ENCODE data around the gene GRM5.

GRM5 gene

DNA sequence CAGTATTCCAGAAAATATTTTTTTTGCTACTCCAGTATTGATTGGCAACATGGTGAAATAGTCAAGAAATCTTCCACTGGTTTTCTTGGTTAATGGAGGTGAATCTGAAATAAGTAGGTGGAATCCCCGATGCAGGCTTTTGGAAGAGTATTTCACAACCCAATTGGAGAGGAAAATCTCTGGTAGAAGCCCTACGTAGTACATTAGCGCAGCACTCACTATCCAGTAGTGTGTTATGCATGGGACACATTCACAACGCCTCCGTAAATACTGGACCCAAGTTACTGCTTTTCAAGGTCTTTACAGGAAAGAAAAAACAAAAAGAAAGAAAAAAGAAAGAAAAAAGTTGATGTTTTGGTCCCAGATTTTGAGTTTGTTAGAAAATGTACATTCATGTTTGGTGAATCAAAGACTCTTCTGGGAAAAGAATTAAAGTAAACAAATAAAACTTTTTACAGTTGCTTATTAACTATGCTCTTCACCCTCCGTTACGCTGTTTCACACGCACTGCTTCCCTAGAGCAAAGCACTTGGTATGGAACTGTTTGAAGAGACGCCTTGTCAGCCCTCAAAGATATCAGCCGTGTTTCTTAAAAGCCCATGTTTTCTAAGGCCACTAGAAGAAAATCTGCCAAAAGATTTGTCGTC, 557.9 kb downstream of the GRM5 start:
- TF ChIP-seq, protein P1, sequence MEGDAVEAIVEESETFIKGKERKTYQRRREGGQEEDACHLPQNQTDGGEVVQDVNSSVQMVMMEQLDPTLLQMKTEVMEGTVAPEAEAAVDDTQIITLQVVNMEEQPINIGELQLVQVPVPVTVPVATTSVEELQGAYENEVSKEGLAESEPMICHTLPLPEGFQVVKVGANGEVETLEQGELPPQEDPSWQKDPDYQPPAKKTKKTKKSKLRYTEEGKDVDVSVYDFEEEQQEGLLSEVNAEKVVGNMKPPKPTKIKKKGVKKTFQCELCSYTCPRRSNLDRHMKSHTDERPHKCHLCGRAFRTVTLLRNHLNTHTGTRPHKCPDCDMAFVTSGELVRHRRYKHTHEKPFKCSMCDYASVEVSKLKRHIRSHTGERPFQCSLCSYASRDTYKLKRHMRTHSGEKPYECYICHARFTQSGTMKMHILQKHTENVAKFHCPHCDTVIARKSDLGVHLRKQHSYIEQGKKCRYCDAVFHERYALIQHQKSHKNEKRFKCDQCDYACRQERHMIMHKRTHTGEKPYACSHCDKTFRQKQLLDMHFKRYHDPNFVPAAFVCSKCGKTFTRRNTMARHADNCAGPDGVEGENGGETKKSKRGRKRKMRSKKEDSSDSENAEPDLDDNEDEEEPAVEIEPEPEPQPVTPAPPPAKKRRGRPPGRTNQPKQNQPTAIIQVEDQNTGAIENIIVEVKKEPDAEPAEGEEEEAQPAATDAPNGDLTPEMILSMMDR (IDR thresholded peaks at IDR 0.05; ENCODE audit: low read depth, low read length, missing control alignments), result no peak
- no peak for DNase-seq (ENCODE audit: extremely low read depth, low read depth)
- no peak overlapping the region for H3K4me3 ChIP-seq (replicated peaks; ENCODE audit: low read depth, low read length)

DNA sequence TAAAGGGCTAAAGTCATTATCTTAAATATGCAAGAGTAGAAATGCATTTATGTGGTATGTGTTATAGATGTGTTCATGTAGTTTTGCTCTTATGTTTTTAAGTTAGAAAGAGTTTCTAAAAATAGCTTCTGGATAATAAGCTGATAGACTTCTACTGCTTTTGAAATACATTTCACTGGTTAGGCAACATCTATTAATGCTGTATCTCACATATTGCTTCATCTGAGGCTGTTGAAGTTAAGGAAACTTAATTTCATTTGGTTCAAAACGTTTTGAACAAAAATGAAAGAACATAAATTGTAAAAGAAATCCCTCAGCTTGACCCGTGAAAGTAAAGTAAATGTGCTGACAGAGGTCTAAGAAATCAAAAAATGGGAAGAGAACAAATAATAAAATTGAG, 564.2 kb downstream of the GRM5 start:
- H3K4me3 ChIP-seq (replicated peaks; ENCODE audit: low read depth, low read length), result no peak overlapping the region
- no peak for DNase-seq (ENCODE audit: extremely low read depth, low read depth)
- TF ChIP-seq, protein P1 (IDR thresholded peaks at IDR 0.05; ENCODE audit: low read depth, low read length, missing control alignments), result no peak

DNA sequence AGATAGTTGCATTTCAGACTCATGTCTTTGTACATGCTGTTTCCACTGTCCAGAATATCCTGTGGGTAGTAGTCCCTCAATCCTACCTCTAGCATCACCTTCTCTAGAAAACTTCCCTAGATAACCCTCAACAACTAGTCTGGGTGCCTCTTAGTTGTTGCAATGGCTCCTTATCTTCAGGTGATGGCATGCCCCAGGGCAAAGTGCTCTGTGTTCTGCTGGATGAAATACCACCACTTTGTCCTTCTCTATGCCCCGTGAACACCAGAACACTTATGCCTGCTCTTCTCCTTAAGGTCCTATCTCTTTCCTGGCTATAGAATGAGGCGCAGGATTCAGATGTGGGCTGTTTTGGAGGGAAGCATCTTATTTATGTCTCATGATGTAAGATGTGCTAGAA, 569.9 kb downstream of the GRM5 start:
- TF ChIP-seq, protein P1 (IDR thresholded peaks at IDR 0.05; ENCODE audit: low read depth, low read length, missing control alignments), result no peak
- H3K4me3 ChIP-seq (replicated peaks; ENCODE audit: low read depth, low read length), result no peak overlapping the region
- DNase-seq (ENCODE audit: extremely low read depth, low read depth), result no peak

DNA sequence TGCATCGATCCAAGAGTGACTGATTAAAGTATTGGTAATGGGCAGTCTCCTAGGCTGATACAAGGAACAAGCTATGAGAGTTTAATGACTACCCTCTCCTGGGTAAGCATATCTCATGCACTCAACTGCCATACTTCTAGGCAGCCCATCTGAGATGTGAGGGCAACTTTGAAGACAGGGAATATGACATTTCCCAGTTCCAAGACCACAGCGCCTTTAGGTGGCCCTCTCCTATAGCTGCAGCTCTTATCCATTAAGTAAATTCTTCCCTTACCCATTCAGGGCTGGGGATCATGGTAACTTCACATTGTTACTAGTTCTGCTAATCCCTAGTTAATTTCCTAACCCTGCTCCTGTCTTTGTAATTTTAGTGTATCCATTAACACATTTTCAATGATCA, 570.9 kb downstream of the GRM5 start:
- TF ChIP-seq, protein P1 (IDR thresholded peaks at IDR 0.05; ENCODE audit: low read depth, low read length, missing control alignments), result no peak
- DNase-seq (ENCODE audit: extremely low read depth, low read depth), result no peak
- H3K4me3 ChIP-seq (replicated peaks; ENCODE audit: low read depth, low read length), result no peak overlapping the region

DNA sequence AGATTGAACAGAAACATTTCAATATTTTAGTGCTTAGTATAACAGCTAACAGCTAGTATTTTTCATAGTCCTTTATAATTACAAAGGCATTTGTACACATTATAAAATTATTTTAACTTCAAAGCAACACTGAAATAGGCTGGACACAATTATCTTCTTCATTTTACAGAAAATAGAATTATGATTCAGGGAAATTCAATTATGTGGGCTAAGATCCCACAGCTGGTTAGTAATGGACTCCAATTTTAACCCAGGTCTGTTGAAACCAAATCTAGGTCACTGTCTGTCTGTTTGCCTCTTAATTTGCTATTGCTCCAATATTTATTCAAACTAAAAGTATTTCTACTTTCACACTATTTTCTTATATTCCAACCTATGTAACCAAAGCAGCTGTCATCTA, 574.1 kb downstream of the GRM5 start:
- DNase-seq (ENCODE audit: extremely low read depth, low read depth), result no peak
- TF ChIP-seq, protein P1 (IDR thresholded peaks at IDR 0.05; ENCODE audit: low read depth, low read length, missing control alignments), result no peak
- no peak overlapping the region for H3K4me3 ChIP-seq (replicated peaks; ENCODE audit: low read depth, low read length)

DNA sequence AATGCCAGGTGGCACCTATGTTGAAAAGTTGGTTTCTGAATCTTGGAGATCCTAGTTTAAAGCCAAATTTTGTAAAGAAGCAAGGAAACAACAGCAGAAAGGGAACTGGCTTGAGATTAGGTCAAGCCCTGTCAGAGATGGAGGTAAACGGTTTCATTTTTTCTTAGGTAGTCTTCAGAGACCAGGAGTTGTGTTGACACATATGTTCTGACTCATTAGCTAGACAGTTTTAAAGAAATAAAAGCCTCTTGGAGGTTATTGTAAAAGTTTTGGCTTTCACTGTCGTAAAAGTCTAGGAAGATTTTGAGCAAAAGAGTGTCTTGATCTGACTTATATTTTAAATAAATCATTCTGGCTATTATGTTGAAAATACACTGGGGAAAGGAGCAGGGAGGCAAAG, 576.8 kb downstream of the GRM5 start:
- no peak overlapping the region for H3K4me3 ChIP-seq (replicated peaks; ENCODE audit: low read depth, low read length)
- TF ChIP-seq, protein P1 (IDR thresholded peaks at IDR 0.05; ENCODE audit: low read depth, low read length, missing control alignments), result no peak
- no peak for DNase-seq (ENCODE audit: extremely low read depth, low read depth)

DNA sequence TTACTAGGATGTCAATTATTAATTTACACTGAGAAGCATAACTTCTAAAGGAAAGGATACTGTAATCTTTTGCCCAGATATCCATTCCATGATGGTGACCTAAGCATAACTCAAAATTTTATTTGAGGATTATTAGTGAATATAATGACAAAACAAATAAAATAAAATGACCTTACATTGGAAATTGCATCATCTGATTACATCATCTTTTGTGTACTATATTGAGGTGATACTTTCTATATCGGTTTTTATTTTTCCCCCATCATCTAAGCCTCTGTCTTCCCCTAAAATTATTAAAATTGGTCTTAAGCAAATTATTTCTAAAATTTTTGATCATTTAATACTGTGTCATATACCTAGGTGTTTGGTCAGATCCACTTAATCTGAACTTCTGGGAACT, 578.1 kb downstream of the GRM5 start:
- DNase-seq (ENCODE audit: extremely low read depth, low read depth), result no peak
- H3K4me3 ChIP-seq (replicated peaks; ENCODE audit: low read depth, low read length), result no peak overlapping the region
- TF ChIP-seq, protein P1 (IDR thresholded peaks at IDR 0.05; ENCODE audit: low read depth, low read length, missing control alignments), result no peak
